Adrenal gland (tissue), 5 donors: ENCODE measurements around the gene CD72.

Source experiments
- CTCF ChIP-seq, 6 experiments: fragments of 450-650 bp in 4 of 6; fragments of 200-600 bp in 2 of 6; sonication (generic) in 1 of 6; IDR thresholded peaks; 1 replicate in 5 of 6; 2 replicates in 1 of 6; pipeline versions ENCODE4 v1.5.1 to v1.8.0; 2016 to 2021; ENCODE audit warnings: antibody characterized with exemption in 6 of 6, mild to moderate bottlenecking in 2 of 6, moderate library complexity in 1 of 6
- POLR2A ChIP-seq, 2 donors: fragments of 450-650 bp; IDR thresholded peaks; one replicate each; pipeline ENCODE4 v1.6.1; 2017; ENCODE audit warnings: antibody characterized with exemption in 2 of 2, mild to moderate bottlenecking in 2 of 2, moderate library complexity in 1 of 2
- donor health status: DM: no; HTN: no; CAD: no.

- TF ChIP-seq POLR2A (IDR thresholded peaks at IDR 0.05): no peak
- no peak for TF ChIP-seq CTCF (IDR thresholded peaks at IDR 0.05)
Measured at GRCh38 chr9:35570709-35571504, 47.3 kb downstream of the CD72 start.
